Inflammatory macrophage (primary cell): ENCODE data around the gene KPNA5.
"Not testable (repeated sequence)": the region's sequence is repeated elsewhere in the genome, so short reads cannot be mapped to it uniquely, and the experiment has no call there.

ENCODE experiments used
- DNase-seq, 2 donors: peaks; one replicate each; pipeline ENCODE4 v3.0.0-alpha.2; 2020 to 2022
- total RNA-seq, 18 experiments: gene quantifications; one replicate each; lab custom pipeline; 2026; ENCODE audit warnings: mixed read lengths in 6 of 18, inconsistent platforms in 2 of 18; lab: John Stamatoyannopoulos, UW

KPNA5 gene
- total RNA-seq, result 6.4 to 18.1 (median 12.6) reads per million in 18 experiments

GRCh38 chr6:116680880-116681672 lies at the start of gene KPNA5:
KPNA5 (plus strand) TSS chr6:116681211; CDS start chr6:116681335, 124 bp downstream.
- DNase-seq, result peak; percentile 89 to 92

GRCh38 chr6:116631379-116631990 lies 49.5 kb upstream of the KPNA5 start:
- DNase-seq, result no peak

- DNase-seq, result no peak
These were observed 47.3 kb upstream of the KPNA5 start for GRCh38 chr6:116633685-116634084.

- DNase-seq, result no peak
These were observed 32.9 kb upstream of the KPNA5 start for GRCh38 chr6:116648156-116648555.

GRCh38 chr6:116649129-116649528 lies 31.9 kb upstream of the KPNA5 start:
- DNase-seq, result no peak

- no peak for DNase-seq
These were observed 29.1 kb upstream of the KPNA5 start for GRCh38 chr6:116651916-116652315.

- no peak for DNase-seq
These were observed 19.4 kb upstream of the KPNA5 start for GRCh38 chr6:116661594-116661993.

- DNase-seq, result no peak
These were observed 18.8 kb upstream of the KPNA5 start for GRCh38 chr6:116662202-116662601.

GRCh38 chr6:116663308-116663707 lies 17.7 kb upstream of the KPNA5 start:
- no peak for DNase-seq

GRCh38 chr6:116664169-116664568 lies 16.8 kb upstream of the KPNA5 start:
- not testable (repeated sequence) for DNase-seq

GRCh38 chr6:116665464-116665863 lies 15.5 kb upstream of the KPNA5 start:
- DNase-seq, result no peak

GRCh38 chr6:116666869-116667268 lies 14.1 kb upstream of the KPNA5 start:
- no peak for DNase-seq

- peak; percentile 25 to 42 for DNase-seq
These were observed 13.4 kb upstream of the KPNA5 start for GRCh38 chr6:116667623-116668022.

GRCh38 chr6:116672306-116672705 lies 8.7 kb upstream of the KPNA5 start:
- DNase-seq, result no peak

GRCh38 chr6:116676021-116676420 lies 5.0 kb upstream of the KPNA5 start:
- DNase-seq, result no peak

- peak; percentile 35 to 45 for DNase-seq
These were observed 1.3 kb downstream of the KPNA5 start for GRCh38 chr6:116682334-116682712.

GRCh38 chr6:116685437-116685993 lies 4.5 kb downstream of the KPNA5 start:
- DNase-seq, result no peak

GRCh38 chr6:116686475-116687101 lies 5.6 kb downstream of the KPNA5 start:
- DNase-seq, result not testable (repeated sequence)

GRCh38 chr6:116691154-116691553 lies 10.1 kb downstream of the KPNA5 start:
- no peak for DNase-seq

GRCh38 chr6:116692873-116693272 lies 11.9 kb downstream of the KPNA5 start:
- DNase-seq, result not testable (repeated sequence)

GRCh38 chr6:116693275-116693674 lies 12.3 kb downstream of the KPNA5 start:
- DNase-seq, result not testable (repeated sequence)

- DNase-seq, result peak in 1 of 2 donors; percentile 17
These were observed 14.4 kb downstream of the KPNA5 start for GRCh38 chr6:116695401-116695800.

- DNase-seq, result peak in 1 of 2 donors; percentile 43
These were observed 16.5 kb downstream of the KPNA5 start for GRCh38 chr6:116697480-116697879.
